Mesenchymal stem cell (in vitro differentiated cells and primary cell): ENCODE measurements around the gene PARP12.

Experiments
- DNase-seq: peaks from one replicate; pipeline ENCODE4 v3.0.0-alpha.2; 2013
- H2AFZ ChIP-seq: one replicate; pipeline ENCODE4 v1.6.1; 2013; ENCODE audit warnings: low read depth, mild to moderate bottlenecking, control low read depth, inconsistent platforms, low read length, moderate library complexity
- H2AK5ac ChIP-seq: 2 replicates; pipeline ENCODE4 v1.6.1; 2013; ENCODE audit warnings: low read length, moderate library complexity, mild to moderate bottlenecking, inconsistent platforms; ENCODE audit not compliant: severe bottlenecking
- H2BK120ac ChIP-seq: one replicate; pipeline ENCODE4 v1.6.1; 2013; ENCODE audit warnings: low read depth, mild to moderate bottlenecking, inconsistent platforms, low read length, moderate library complexity
- H2BK12ac ChIP-seq, 2 experiments: one replicate each; pipeline ENCODE4 v1.6.1; 2013; ENCODE audit warnings: inconsistent platforms in 2 of 2, low read length in 2 of 2, mild to moderate bottlenecking in 2 of 2, moderate library complexity in 2 of 2, control low read depth in 1 of 2
- H2BK15ac ChIP-seq: one replicate; pipeline ENCODE4 v1.6.1; 2013; ENCODE audit warnings: mild to moderate bottlenecking, low read depth, inconsistent platforms; ENCODE audit not compliant: poor library complexity, severe bottlenecking
- H2BK5ac ChIP-seq: 2 replicates; pipeline ENCODE4 v1.6.1; 2013; ENCODE audit warnings: low read depth, mild to moderate bottlenecking, low read length, control low read depth, inconsistent platforms; ENCODE audit not compliant: poor library complexity, severe bottlenecking
- H3K14ac ChIP-seq, 2 experiments: one replicate each; pipeline ENCODE4 v1.6.1; 2013; ENCODE audit warnings: inconsistent platforms in 2 of 2, low read length in 2 of 2, control low read depth in 1 of 2, mild to moderate bottlenecking in 1 of 2, moderate library complexity in 1 of 2
- H3K18ac ChIP-seq, 2 experiments: one replicate each; pipeline ENCODE4 v1.6.1; 2013; ENCODE audit warnings: inconsistent platforms in 2 of 2, low read length in 2 of 2, control low read depth in 1 of 2, low read depth in 1 of 2, mild to moderate bottlenecking in 1 of 2
- H3K23ac ChIP-seq, 2 experiments: one replicate each; pipeline ENCODE4 v1.6.1; 2013; ENCODE audit warnings: inconsistent platforms in 2 of 2, low read length in 2 of 2, mild to moderate bottlenecking in 2 of 2, moderate library complexity in 2 of 2, control low read depth in 1 of 2
- H3K27ac ChIP-seq: 2 replicates; pipeline ENCODE4 v1.5.1; 2013; ENCODE audit warnings: mild to moderate bottlenecking, moderate library complexity, low read length, control low read depth, inconsistent platforms; ENCODE audit not compliant: poor library complexity, severe bottlenecking
- H3K27me3 ChIP-seq, 2 experiments: 2 replicates each; pipeline versions ENCODE4 v1.6.1 to v1.7.0; 2013; ENCODE audit warnings: low read length in 2 of 2, mild to moderate bottlenecking in 2 of 2, moderate library complexity in 2 of 2, control low read depth in 1 of 2, inconsistent platforms in 1 of 2; ENCODE audit not compliant: control insufficient read depth in 1 of 2, insufficient read depth in 1 of 2
- H3K36me3 ChIP-seq, 2 experiments: 2 replicates each; pipeline versions ENCODE4 v1.6.1 to v1.7.0; 2013; ENCODE audit warnings: low read length in 2 of 2, control low read depth in 1 of 2, inconsistent platforms in 1 of 2, low read depth in 1 of 2, mild to moderate bottlenecking in 1 of 2; ENCODE audit not compliant: insufficient read depth in 2 of 2, control insufficient read depth in 1 of 2
- H3K4ac ChIP-seq, 2 experiments: one replicate each; pipeline ENCODE4 v1.6.1; 2013; ENCODE audit warnings: inconsistent platforms in 2 of 2, low read length in 2 of 2, mild to moderate bottlenecking in 2 of 2, moderate library complexity in 2 of 2, control low read depth in 1 of 2, low read depth in 1 of 2
- H3K4me1 ChIP-seq: 2 replicates; pipeline ENCODE4 v1.6.1; 2013; ENCODE audit warnings: low read depth, low read length, control low read depth; ENCODE audit not compliant: control insufficient read depth, insufficient read depth
- H3K4me2 ChIP-seq: 2 replicates; pipeline ENCODE4 v1.6.1; 2013; ENCODE audit warnings: low read length, mild to moderate bottlenecking, inconsistent platforms; ENCODE audit not compliant: poor library complexity, severe bottlenecking
- H3K4me3 ChIP-seq, 2 experiments: 2 replicates each; pipeline versions ENCODE4 v1.5.1 to v1.7.0; 2013; ENCODE audit warnings: low read length in 2 of 2, mild to moderate bottlenecking in 2 of 2, control low read depth in 1 of 2, low read depth in 1 of 2; ENCODE audit not compliant: insufficient read depth in 1 of 2
- H3K79me1 ChIP-seq: replicated peaks from 2 replicates; pipeline ENCODE4 v1.6.1; 2013; ENCODE audit warnings: mild to moderate bottlenecking, control low read depth, low read length, inconsistent platforms; ENCODE audit not compliant: poor library complexity, severe bottlenecking
- H3K9ac ChIP-seq: 2 replicates; pipeline ENCODE4 v1.7.0; 2013; ENCODE audit warnings: mild to moderate bottlenecking, low read length, moderate library complexity
- H3K9me3 ChIP-seq: 2 replicates; pipeline ENCODE4 v1.7.0; 2013; ENCODE audit warnings: mild to moderate bottlenecking, low read length; ENCODE audit not compliant: control insufficient read depth
- H4K8ac ChIP-seq: one replicate; pipeline ENCODE4 v1.6.1; 2013; ENCODE audit warnings: inconsistent platforms, mild to moderate bottlenecking, low read length, moderate library complexity
- H4K91ac ChIP-seq: one replicate; pipeline ENCODE4 v1.6.1; 2013; ENCODE audit warnings: mild to moderate bottlenecking, low read length, inconsistent platforms
- WGBS: methylation state at CpG from one replicate; pipeline ENCODE4 v1.1.7; 2013; ENCODE audit warnings: mixed read lengths; 5-methylcytosine and 5-hydroxymethylcytosine counted together

PARP12 gene

DNA sequence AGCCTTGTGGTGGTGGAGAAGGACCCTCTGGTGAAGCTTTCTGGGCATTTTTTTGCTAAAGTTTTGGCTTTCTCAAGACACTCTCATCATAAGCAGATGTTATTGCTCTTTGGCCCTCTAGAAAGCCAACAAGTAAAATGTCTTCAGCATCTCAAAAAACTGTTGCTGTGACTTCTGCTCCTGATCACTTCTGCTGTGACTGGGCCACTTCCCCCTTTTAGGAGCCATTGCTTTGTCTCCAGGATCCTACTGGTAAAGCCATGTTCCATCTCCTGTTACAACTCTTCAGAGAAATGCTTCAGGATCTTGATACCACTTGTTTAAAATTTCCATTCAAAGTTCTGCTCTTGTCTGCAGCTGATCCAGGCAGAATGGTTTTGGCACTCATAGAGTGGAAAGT is 10.9 kb downstream of the PARP12 start:
- Histone ChIP-seq H4K91ac (no peak overlapping the region), H2BK120ac (no peak overlapping the region), H3K79me1 (peaks cover 17% of the 10 kb centered on the region), H3K4me3 (no peak overlapping the region), H2AK5ac (no peak overlapping the region), H4K8ac (no peak overlapping the region), H3K27ac (no peak overlapping the region), H3K36me3 (peaks cover 0 to 45% of the 10 kb centered on the region in 2 experiments), H2BK12ac (no peak overlapping the region), H3K23ac (no peak overlapping the region), H2AFZ (no peak overlapping the region), H3K4ac (no peak overlapping the region), H3K9me3 (no peaks in the 10 kb centered on the region), H2BK5ac (no peak overlapping the region), H3K27me3 (no peaks in the 10 kb centered on the region), H3K4me2 (no peak overlapping the region), H3K14ac (no peak overlapping the region), H3K4me1 (peaks cover 2% of the 10 kb centered on the region), H3K18ac (no peak overlapping the region), H3K9ac (no peak overlapping the region), H2BK15ac (no peak overlapping the region)
- no peak for DNase-seq

DNA sequence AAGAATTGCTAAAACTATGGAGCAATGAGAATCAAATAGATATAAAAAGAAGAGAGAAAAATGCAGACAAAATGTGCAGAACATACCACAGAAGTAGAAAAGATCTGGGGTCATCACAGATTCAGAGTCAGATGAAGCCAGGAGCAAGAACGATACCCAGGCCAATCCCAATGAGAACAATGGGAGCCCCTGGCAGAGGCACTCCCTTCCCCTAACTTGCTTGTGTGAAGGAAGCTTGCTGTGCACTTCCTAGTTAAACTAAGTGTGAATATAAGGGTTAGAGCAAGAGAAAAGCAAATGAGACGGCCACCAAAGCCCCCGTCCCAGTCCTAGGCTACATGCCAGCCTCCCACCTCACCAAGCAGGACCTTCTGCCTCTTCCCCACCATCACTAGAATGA is 12.7 kb downstream of the PARP12 start:
- Histone ChIP-seq H2BK12ac (no peak overlapping the region), H3K9me3 (no peaks in the 10 kb centered on the region), H3K79me1 (peaks cover 11% of the 10 kb centered on the region), H3K14ac (no peak overlapping the region), H3K27ac (no peak overlapping the region), H2BK15ac (no peak overlapping the region), H2AFZ (no peak overlapping the region), H3K36me3 (peaks cover 0 to 45% of the 10 kb centered on the region in 2 experiments), H3K23ac (no peak overlapping the region), H3K4me2 (no peak overlapping the region), H3K4me1 (peaks cover 4% of the 10 kb centered on the region), H3K4ac (no peak overlapping the region), H4K91ac (no peak overlapping the region), H3K9ac (no peak overlapping the region), H4K8ac (no peak overlapping the region), H2BK120ac (no peak overlapping the region), H3K4me3 (no peak overlapping the region), H2BK5ac (no peak overlapping the region), H2AK5ac (no peak overlapping the region), H3K18ac (no peak overlapping the region), H3K27me3 (no peaks in the 10 kb centered on the region)
- DNase-seq: no peak
- 93% methylated on average over 3 of the region's 3 CpGs for WGBS

DNA sequence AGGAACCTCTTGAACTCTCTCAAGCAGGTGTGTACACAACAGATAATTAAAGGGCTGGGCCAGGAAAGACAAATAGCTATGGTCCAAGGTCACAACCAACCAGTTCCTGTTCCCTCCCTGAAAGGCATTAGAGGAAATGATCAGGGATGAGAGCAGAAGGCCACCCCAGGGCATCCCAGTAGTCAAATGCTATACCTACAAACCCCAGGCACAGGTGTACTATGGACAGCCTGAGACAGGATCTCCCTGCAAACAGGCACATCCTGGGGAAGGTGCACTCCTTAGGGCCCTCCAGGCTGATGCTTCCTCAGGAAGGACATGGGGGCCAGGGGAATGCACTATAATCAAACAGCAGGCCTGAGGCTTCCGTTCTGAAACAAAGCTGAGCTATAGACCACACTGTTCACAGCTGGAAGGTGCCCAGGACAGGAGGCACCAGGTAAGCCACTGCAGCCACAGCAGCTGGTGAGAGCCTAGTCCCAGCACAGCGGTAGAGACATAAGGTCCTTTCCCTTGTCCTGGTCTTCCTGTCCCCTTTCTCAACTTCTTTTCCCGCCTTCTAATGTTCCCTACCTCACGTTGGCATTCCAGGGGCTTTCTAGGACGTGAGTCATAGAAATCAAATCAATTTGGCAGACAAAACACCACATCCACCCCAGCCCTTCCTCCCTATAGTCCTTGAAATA is 13.3 kb downstream of the PARP12 start:
- no peak for DNase-seq
- Histone ChIP-seq H3K79me1 (peaks cover 11% of the 10 kb centered on the region), H2AFZ (no peak overlapping the region), H2BK15ac (no peak overlapping the region), H3K27ac (no peak overlapping the region), H4K91ac (no peak overlapping the region), H3K23ac (peak overlapping the region in 1 of 2 experiments; percentile 64), H3K4ac (no peak overlapping the region), H4K8ac (no peak overlapping the region), H2BK5ac (no peak overlapping the region), H3K36me3 (peaks cover 0 to 47% of the 10 kb centered on the region in 2 experiments), H3K14ac (no peak overlapping the region), H3K18ac (no peak overlapping the region), H2BK120ac (no peak overlapping the region), H2AK5ac (no peak overlapping the region), H2BK12ac (no peak overlapping the region), H3K4me3 (no peak overlapping the region), H3K27me3 (no peaks in the 10 kb centered on the region), H3K4me2 (no peak overlapping the region), H3K9ac (no peak overlapping the region), H3K9me3 (no peaks in the 10 kb centered on the region), H3K4me1 (peaks cover 4% of the 10 kb centered on the region)
- 72% methylated on average over 5 of the region's 5 CpGs for WGBS

DNA sequence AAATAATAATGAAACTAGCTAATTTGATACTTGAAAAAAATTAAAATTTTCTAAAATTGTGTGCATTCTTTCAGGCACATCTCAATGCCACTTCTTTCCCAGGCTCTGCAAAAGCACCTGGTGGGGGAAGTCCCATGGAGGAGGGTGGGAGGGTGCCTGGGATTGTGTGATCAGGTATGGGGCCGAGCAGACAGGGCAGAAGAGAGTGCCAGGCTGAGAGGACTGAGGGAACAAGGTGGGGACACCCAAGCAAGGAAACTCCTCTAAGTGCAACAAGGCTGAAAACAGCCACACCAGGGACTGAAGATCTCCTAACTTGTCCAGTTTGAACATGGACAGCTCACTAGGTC is 13.8 kb downstream of the PARP12 start:
- H3K18ac ChIP-seq: no peak overlapping the region
- no peak overlapping the region for H3K4me3 ChIP-seq
- no peak overlapping the region for H4K91ac ChIP-seq

More for the DNA sequence above, 13.8 kb downstream of the PARP12 start:
- Histone ChIP-seq H3K4me1 (peaks cover 4% of the 10 kb centered on the region), H3K9me3 (no peaks in the 10 kb centered on the region), H3K4ac (no peak overlapping the region), H3K27me3 (no peaks in the 10 kb centered on the region), H2BK120ac (no peak overlapping the region), H3K9ac (no peak overlapping the region), H3K36me3 (peaks cover 0 to 43% of the 10 kb centered on the region in 2 experiments), H2BK5ac (no peak overlapping the region), H3K23ac (peak overlapping the region in 1 of 2 experiments; percentile 64), H4K8ac (no peak overlapping the region), H3K27ac (no peak overlapping the region), H2AK5ac (no peak overlapping the region), H3K4me2 (no peak overlapping the region), H3K14ac (no peak overlapping the region), H2AFZ (no peak overlapping the region), H3K79me1 (peaks cover 11% of the 10 kb centered on the region), H2BK15ac (no peak overlapping the region), H2BK12ac (no peak overlapping the region)
- WGBS: 75% methylated on average over 1 of the region's 1 CpG
- no peak for DNase-seq
